Measurements from ENCODE around the gene PTH1R.

DNA sequence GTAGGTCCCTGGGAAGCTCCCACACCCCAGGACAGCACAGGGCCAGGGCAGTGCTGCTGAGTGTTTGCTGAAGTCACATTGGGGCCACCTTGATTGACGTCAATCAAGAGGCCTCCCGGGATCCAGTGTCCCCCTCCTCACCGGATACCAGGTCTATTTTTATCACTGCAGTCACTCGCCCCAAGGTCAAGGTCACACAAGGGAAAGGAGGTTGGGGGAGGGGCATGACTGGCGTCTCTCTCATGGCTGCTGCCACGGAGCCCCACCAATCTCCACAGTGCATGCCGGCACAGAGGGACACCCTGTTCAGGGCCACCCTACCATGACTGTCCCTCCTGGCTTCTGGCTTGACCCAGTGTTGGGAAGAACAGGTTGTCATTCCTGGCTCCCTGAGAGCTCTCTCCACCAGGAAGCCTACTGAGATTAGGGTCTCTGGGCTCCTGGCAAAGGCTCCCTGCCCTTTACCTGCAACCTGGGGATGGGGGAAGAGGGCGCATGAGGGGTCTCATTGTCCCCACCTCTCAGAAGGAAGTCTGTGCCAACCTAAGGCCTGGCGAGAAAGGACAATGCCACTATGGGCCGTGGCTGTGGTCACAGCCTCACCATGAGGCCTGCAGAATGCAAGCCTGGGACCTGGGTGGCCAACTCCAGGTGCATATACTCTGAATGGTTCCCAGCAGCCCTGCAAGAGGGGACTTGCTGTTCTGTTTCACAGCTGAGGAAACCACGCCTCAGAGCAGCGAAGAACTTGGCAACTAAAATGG is 15.7 kb upstream of the PTH1R start:
- TF ChIP-seq, protein P1, sequence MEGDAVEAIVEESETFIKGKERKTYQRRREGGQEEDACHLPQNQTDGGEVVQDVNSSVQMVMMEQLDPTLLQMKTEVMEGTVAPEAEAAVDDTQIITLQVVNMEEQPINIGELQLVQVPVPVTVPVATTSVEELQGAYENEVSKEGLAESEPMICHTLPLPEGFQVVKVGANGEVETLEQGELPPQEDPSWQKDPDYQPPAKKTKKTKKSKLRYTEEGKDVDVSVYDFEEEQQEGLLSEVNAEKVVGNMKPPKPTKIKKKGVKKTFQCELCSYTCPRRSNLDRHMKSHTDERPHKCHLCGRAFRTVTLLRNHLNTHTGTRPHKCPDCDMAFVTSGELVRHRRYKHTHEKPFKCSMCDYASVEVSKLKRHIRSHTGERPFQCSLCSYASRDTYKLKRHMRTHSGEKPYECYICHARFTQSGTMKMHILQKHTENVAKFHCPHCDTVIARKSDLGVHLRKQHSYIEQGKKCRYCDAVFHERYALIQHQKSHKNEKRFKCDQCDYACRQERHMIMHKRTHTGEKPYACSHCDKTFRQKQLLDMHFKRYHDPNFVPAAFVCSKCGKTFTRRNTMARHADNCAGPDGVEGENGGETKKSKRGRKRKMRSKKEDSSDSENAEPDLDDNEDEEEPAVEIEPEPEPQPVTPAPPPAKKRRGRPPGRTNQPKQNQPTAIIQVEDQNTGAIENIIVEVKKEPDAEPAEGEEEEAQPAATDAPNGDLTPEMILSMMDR (conservative IDR thresholded peaks at IDR 0.05 in 1 of 2, IDR thresholded peaks at IDR 0.05 in 1 of 2; ENCODE audit: extremely low read depth in 1 of 2, insufficient read depth in 1 of 2, low read depth in 1 of 2, low read length in 2 of 2): no peak
- no peak for TF ChIP-seq EZH2 (IDR thresholded peaks at IDR 0.05; ENCODE audit: borderline replicate concordance, low read length)

All from mammary epithelial cell (primary cell).